HEK293 (cell line): ENCODE data around the gene DPM2.

Experiments used
- CTCF ChIA-PET: fragments of 350-600 bp; formaldehyde crosslinking; extraction: SDS; loops from one replicate; lab custom pipeline; 2021; ENCODE audit warnings: antibody characterized with exemption; lab: Yijun Ruan, JAX
- POLR2A ChIA-PET: fragments of 300-600 bp; formaldehyde crosslinking; extraction: SDS; loops from one replicate; lab custom pipeline; 2020; ENCODE audit warnings: antibody characterized with exemption, inconsistent platforms; lab: Yijun Ruan, JAX
- H3K27ac ChIP-seq: fragments of 200-500 bp; sonication (Bioruptor generic); 2 replicates; pipeline ENCODE4 v1.5.1; 2014; ENCODE audit warnings: low read depth, low read length, control low read depth, inconsistent platforms; ENCODE audit errors: extremely low read depth
- H3K36me3 ChIP-seq, 2 experiments: fragments of 200-500 bp in 1 of 2; sonication (Bioruptor generic) in 1 of 2; 1 replicate in 1 of 2; 2 replicates in 1 of 2; pipeline ENCODE4 v1.5.1; 2014 to 2017; ENCODE audit warnings: inconsistent platforms in 2 of 2, low read length in 2 of 2; ENCODE audit not compliant: control insufficient read depth in 2 of 2, insufficient read depth in 1 of 2
- H3K4me1 ChIP-seq: fragments of 200-500 bp; sonication (Bioruptor generic); 2 replicates; pipeline ENCODE4 v1.5.1; 2014; ENCODE audit warnings: mild to moderate bottlenecking, low read length, inconsistent platforms; ENCODE audit not compliant: control insufficient read depth, insufficient read depth
- H3K4me3 ChIP-seq: 2 replicates; pipeline ENCODE4 v1.5.1; 2011; ENCODE audit warnings: low read depth, mild to moderate bottlenecking, control low read depth, low read length, moderate library complexity
- H3K9me3 ChIP-seq: fragments of 200-500 bp; sonication (Bioruptor generic); 2 replicates; pipeline ENCODE4 v1.5.1; 2014; ENCODE audit warnings: low read depth, low read length, inconsistent platforms; ENCODE audit not compliant: control insufficient read depth, insufficient read depth
- BCL11A ChIP-seq: fragments of 450-650 bp; formaldehyde crosslinking; IDR thresholded peaks from 2 replicates; pipeline ENCODE4 v1.5.1; 2016; ENCODE audit warnings: low read depth, missing biosample characterization, missing genetic modification characterization
- IKZF3 ChIP-seq: fragments of 450-650 bp; IDR thresholded peaks from 2 replicates; pipeline ENCODE4 v1.5.0; 2018; ENCODE audit warnings: missing biosample characterization, mild to moderate bottlenecking, missing genetic modification characterization, moderate library complexity
- INSM2 ChIP-seq: fragments of 450-650 bp; formaldehyde crosslinking; IDR thresholded peaks from 2 replicates; pipeline ENCODE4 v1.5.1; 2016; ENCODE audit warnings: missing biosample characterization, missing genetic modification characterization
- KLF8 ChIP-seq: fragments of 450-650 bp; formaldehyde crosslinking; IDR thresholded peaks from 2 replicates; pipeline ENCODE4 v1.5.1; 2016; ENCODE audit warnings: missing biosample characterization, missing genetic modification characterization
- PRDM1 ChIP-seq: fragments of 450-650 bp; formaldehyde crosslinking; IDR thresholded peaks from 2 replicates; pipeline ENCODE4; 2016; ENCODE audit warnings: missing biosample characterization, missing genetic modification characterization
- SCRT2 ChIP-seq: fragments of 450-650 bp; formaldehyde crosslinking; IDR thresholded peaks from 2 replicates; pipeline ENCODE4 v1.5.1; 2016; ENCODE audit warnings: missing biosample characterization, missing genetic modification characterization
- SP2 ChIP-seq: fragments of 450-650 bp; formaldehyde crosslinking; IDR thresholded peaks from 2 replicates; pipeline ENCODE4 v1.5.1; 2016; ENCODE audit warnings: missing biosample characterization, missing genetic modification characterization
- TSHZ1 ChIP-seq: fragments of 450-650 bp; formaldehyde crosslinking; IDR thresholded peaks from 2 replicates; pipeline ENCODE4 v1.5.1; 2016; ENCODE audit warnings: missing biosample characterization, missing genetic modification characterization, borderline replicate concordance
- ZBTB11 ChIP-seq: fragments of 450-650 bp; formaldehyde crosslinking; conservative IDR thresholded peaks from 2 replicates; pipeline ENCODE4 v1.5.1; 2016; ENCODE audit warnings: low read depth, missing biosample characterization, missing genetic modification characterization
- ZEB2 ChIP-seq: fragments of 450-650 bp; formaldehyde crosslinking; IDR thresholded peaks from 2 replicates; pipeline ENCODE4 v1.5.1; 2016; ENCODE audit warnings: missing biosample characterization, missing genetic modification characterization
- ZFP3 ChIP-seq: fragments of 450-650 bp; formaldehyde crosslinking; IDR thresholded peaks from 2 replicates; pipeline ENCODE4 v1.5.1; 2016; ENCODE audit warnings: low read depth, missing biosample characterization, missing genetic modification characterization
- ZIC2 ChIP-seq: fragments of 450-650 bp; formaldehyde crosslinking; IDR thresholded peaks from 2 replicates; pipeline ENCODE4 v1.5.1; 2016; ENCODE audit warnings: missing biosample characterization, missing genetic modification characterization
- ZNF211 ChIP-seq: fragments of 450-650 bp; formaldehyde crosslinking; IDR thresholded peaks from 2 replicates; pipeline ENCODE4 v1.5.1; 2016; ENCODE audit warnings: low read depth, missing biosample characterization, missing genetic modification characterization
- ZNF558 ChIP-seq: fragments of 450-650 bp; formaldehyde crosslinking; IDR thresholded peaks from 2 replicates; pipeline ENCODE4 v1.5.1; 2016; ENCODE audit warnings: missing biosample characterization, missing genetic modification characterization
- ZNF692 ChIP-seq: fragments of 450-650 bp; formaldehyde crosslinking; IDR thresholded peaks from 2 replicates; pipeline ENCODE4 v1.5.1; 2016; ENCODE audit warnings: missing biosample characterization, missing genetic modification characterization
- ZNF785 ChIP-seq: fragments of 450-650 bp; formaldehyde crosslinking; IDR thresholded peaks from 2 replicates; pipeline ENCODE4 v1.5.1; 2016; ENCODE audit warnings: missing biosample characterization, missing genetic modification characterization
- ZNF843 ChIP-seq: fragments of 450-650 bp; formaldehyde crosslinking; IDR thresholded peaks from 2 replicates; pipeline ENCODE4 v1.5.1; 2016; ENCODE audit warnings: missing biosample characterization, missing genetic modification characterization

The DPM2 gene

GRCh38 chr9:127927988-127928675 is 9.5 kb downstream of the DPM2 start (continued):
- TF ChIP-seq ZNF692 (tag by site-specific recombination), result no peak

- POLR2A ChIA-PET, result interaction anchor here (1.1 kb wide), 1 partner anchor 16 kb away, joined by 6 read pairs; no protein-coding TSS in a partner anchor
- no peak overlapping the region for H3K27ac ChIP-seq
- CTCF ChIA-PET, result interaction anchor here (1.8 to 8.6 kb wide), 3 partner anchors 16 to 193 kb away, joined by 8 to 65 read pairs (median 24); partner anchors contain the start of gene TOR2A
Measured at GRCh38 chr9:127927201-127927987, 10.3 kb downstream of the DPM2 start.

GRCh38 chr9:127926906-127927200 is 10.8 kb downstream of the DPM2 start:
- no peak overlapping the region for H3K27ac ChIP-seq
- POLR2A ChIA-PET, result no interaction called here
- H3K4me1 ChIP-seq, result 0 out of 2 replicates have a peak, but pooled peaks cover 5% of the 10 kb centered on the region
- no peaks in the 10 kb centered on the region for H3K9me3 ChIP-seq
- no peaks in the 10 kb centered on the region for H3K36me3 ChIP-seq
- CTCF ChIA-PET, result interaction anchor here (1.1 to 8.6 kb wide), 2 partner anchors 108 to 192 kb away, joined by 4 to 65 read pairs; partner anchors contain the start of gene TOR2A
- H3K4me3 ChIP-seq, result peak overlapping the region; percentile 34
- no peak for TF ChIP-seq IKZF3 (tag by site-specific recombination)
- no peak for TF ChIP-seq ZIC2 (tag by site-specific recombination)
- TF ChIP-seq ZFP3 (tag by site-specific recombination), result no peak
- no peak for TF ChIP-seq TSHZ1
- no peak for TF ChIP-seq ZNF211 (tag by site-specific recombination)
- TF ChIP-seq BCL11A (tag by site-specific recombination), result no peak
- no peak for TF ChIP-seq ZNF843
- no peak for TF ChIP-seq ZEB2 (tag by site-specific recombination)
- no peak for TF ChIP-seq SCRT2
- no peak for TF ChIP-seq ZNF558

More at GRCh38 chr9:127927201-127927987, 10.3 kb downstream of the DPM2 start:
- H3K4me3 ChIP-seq, result peak overlapping the region; percentile 34
- H3K36me3 ChIP-seq, result no peaks in the 10 kb centered on the region
- no peaks in the 10 kb centered on the region for H3K9me3 ChIP-seq
- H3K4me1 ChIP-seq, result 0 out of 2 replicates have a peak, but pooled peaks cover 5% of the 10 kb centered on the region
- TF ChIP-seq KLF8 (tag by site-specific recombination), result peak; percentile 58; the same call in 1 of the 2 replicates
- no peak for TF ChIP-seq ZNF785 (tag by site-specific recombination)
- TF ChIP-seq ZBTB11, result no peak
- TF ChIP-seq INSM2 (tag by site-specific recombination), result no peak
- TF ChIP-seq SP2, result no peak
- TF ChIP-seq PRDM1 (tag by site-specific recombination), result no peak
